Measurements from ENCODE around the gene STPG2.

DNA sequence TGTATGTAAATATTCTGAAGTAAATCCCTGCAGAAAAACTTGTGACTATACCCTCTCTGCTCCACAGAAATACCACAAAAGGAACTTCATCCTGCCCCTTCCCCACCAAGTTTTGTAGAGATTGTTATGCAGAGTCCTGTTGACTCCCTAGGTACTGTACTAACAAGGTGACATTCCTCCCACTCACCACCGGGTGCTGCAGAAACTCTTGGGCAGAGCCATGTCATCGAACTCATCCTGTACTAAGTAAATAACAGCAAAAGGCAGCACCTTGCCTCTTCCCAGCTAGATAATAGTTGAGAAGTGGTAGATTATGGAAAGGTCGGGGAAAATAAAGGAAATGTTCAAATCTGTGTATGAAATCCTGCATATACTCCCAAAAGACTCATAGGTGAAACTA is 233.3 kb downstream of the STPG2 start:
- TF ChIP-seq POLR2A (IDR thresholded peaks at IDR 0.05) = no peak
- TF ChIP-seq CTCF (IDR thresholded peaks at IDR 0.05) = no peak
